BJ (cell line): ENCODE results near the gene CPB2. TPM values are rescaled to one million over a fixed set of nuclear protein-coding genes. Genes with fewer than 3 reads are reported as not detected.

Experiments
- CTCF ChIA-PET: fragments of 350-600 bp; formaldehyde crosslinking; extraction: SDS; loops from one replicate; lab custom pipeline; 2021; ENCODE audit warnings: antibody characterized with exemption, inconsistent platforms; lab: Yijun Ruan, JAX
- POLR2A ChIA-PET: fragments of 300-600 bp; sonication (Branson Sonifier 250); formaldehyde crosslinking; extraction: SDS; loops from one replicate; lab custom pipeline; 2021; ENCODE audit warnings: antibody characterized with exemption; lab: Charles Lee
- DNase-seq: peaks from one replicate; pipeline ENCODE4 v3.0.0-alpha.2; 2011; ENCODE audit warnings: low read depth
- H3K27me3 ChIP-seq: 2 replicates; pipeline ENCODE4 v1.6.0; 2011; ENCODE audit warnings: low read length; ENCODE audit not compliant: control insufficient read depth, insufficient read depth
- H3K36me3 ChIP-seq: 2 replicates; pipeline ENCODE4 v1.5.1; 2011; ENCODE audit warnings: low read length; ENCODE audit not compliant: control insufficient read depth, insufficient read depth
- H3K4me3 ChIP-seq: 2 replicates; pipeline ENCODE4 v1.5.1; 2011; ENCODE audit warnings: low read depth, mild to moderate bottlenecking, control low read depth, low read length
- polyA plus RNA-seq: library from polyadenylated mRNA; depleted of rRNA; stranded (reverse); fragments of >200 nt; gene quantifications from 2 replicates; pipeline ENCODE4 v1.2.3, GENCODE V29; 2011
- TF ChIP-seq, protein P1 (sequence below): IDR thresholded peaks from 2 replicates; pipeline ENCODE4 v1.5.1; 2011; ENCODE audit warnings: low read depth, mild to moderate bottlenecking, control low read depth, inconsistent platforms, low read length, moderate library complexity; ENCODE audit not compliant: insufficient read depth

Gene CPB2
- polyA plus RNA-seq, 1 experiment, result not detected

GRCh38 chr13:46124967-46125933, 20.4 kb upstream of the CPB2 start:
- CTCF ChIA-PET, result interaction anchor here (0.6 to 2.8 kb wide), 11 partner anchors 8 to 502 kb away, joined by 3 to 22 read pairs (median 3); no protein-coding TSS in a partner anchor
- Histone ChIP-seq H3K36me3 (no peaks in the 10 kb centered on the region), H3K27me3 (peaks cover 2% of the 10 kb centered on the region; the same call in 1 of the 2 replicates), H3K4me3 (no peak overlapping the region)
- POLR2A ChIA-PET, result no interaction called here
- TF ChIP-seq, protein P1, sequence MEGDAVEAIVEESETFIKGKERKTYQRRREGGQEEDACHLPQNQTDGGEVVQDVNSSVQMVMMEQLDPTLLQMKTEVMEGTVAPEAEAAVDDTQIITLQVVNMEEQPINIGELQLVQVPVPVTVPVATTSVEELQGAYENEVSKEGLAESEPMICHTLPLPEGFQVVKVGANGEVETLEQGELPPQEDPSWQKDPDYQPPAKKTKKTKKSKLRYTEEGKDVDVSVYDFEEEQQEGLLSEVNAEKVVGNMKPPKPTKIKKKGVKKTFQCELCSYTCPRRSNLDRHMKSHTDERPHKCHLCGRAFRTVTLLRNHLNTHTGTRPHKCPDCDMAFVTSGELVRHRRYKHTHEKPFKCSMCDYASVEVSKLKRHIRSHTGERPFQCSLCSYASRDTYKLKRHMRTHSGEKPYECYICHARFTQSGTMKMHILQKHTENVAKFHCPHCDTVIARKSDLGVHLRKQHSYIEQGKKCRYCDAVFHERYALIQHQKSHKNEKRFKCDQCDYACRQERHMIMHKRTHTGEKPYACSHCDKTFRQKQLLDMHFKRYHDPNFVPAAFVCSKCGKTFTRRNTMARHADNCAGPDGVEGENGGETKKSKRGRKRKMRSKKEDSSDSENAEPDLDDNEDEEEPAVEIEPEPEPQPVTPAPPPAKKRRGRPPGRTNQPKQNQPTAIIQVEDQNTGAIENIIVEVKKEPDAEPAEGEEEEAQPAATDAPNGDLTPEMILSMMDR, result no peak
- DNase-seq, result no peak

- no peak for DNase-seq
- TF ChIP-seq, protein P1, result no peak
- ChIA-PET POLR2A (no interaction called here), CTCF (interaction anchor here (1.1 kb wide), 1 partner anchor 35 kb away, joined by 3 read pairs; no protein-coding TSS in a partner anchor)
- no peaks in the 10 kb centered on the region for H3K36me3 ChIP-seq
- H3K27me3 ChIP-seq, result no peaks in the 10 kb centered on the region
- H3K4me3 ChIP-seq, result no peak overlapping the region
Measured at GRCh38 chr13:46124531-46124966, 19.7 kb upstream of the CPB2 start.

DNA sequence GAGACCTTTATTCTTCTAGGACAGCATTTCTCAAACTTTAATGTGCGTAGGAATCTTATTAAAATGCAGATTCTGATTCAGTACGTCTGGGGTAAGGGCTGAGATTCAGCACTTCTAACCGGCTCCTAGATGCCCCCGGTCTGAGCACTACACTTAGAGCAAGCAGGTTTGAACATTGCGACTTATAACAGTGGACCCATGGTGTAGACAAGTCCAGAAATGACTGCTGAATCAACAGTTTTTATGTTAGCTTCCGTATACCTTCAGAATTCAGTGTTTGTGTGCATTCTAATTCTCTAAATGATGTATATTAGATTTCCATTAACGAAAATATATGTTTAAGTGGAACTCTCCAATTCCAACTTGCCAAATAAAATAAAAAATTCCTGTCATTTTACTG, 17.5 kb upstream of the CPB2 start:
- TF ChIP-seq, protein P1, result no peak
- CTCF ChIA-PET, result no interaction called here
- POLR2A ChIA-PET, result no interaction called here
- Histone ChIP-seq H3K27me3 (no peaks in the 10 kb centered on the region), H3K4me3 (no peak overlapping the region), H3K36me3 (no peaks in the 10 kb centered on the region)
- no peak for DNase-seq

GRCh38 chr13:46121597-46122163, 16.8 kb upstream of the CPB2 start:
- Histone ChIP-seq H3K27me3 (no peaks in the 10 kb centered on the region), H3K4me3 (no peak overlapping the region), H3K36me3 (no peaks in the 10 kb centered on the region)
- ChIA-PET CTCF (no interaction called here), POLR2A (no interaction called here)
- TF ChIP-seq, protein P1, result no peak
- no peak for DNase-seq

DNA sequence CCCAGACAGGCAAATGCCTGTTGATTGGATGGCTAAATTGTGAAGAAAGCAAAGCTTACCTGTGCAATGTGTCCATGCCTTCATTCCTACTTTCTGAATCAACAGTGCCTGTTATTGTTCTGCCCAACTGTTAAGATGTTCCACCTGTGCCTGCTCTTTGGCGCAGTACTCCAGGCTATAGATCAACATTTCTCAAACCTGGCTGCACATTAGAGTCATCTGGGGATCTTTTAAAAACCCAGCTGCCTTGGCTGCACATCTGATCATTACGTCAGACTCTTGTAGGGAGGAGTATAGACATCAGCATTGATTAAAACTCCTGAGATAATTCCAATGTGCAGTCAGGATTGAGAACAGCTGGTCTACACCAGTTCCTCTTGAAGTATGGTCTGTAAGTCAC, 16.2 kb upstream of the CPB2 start:
- H3K36me3 ChIP-seq, result no peaks in the 10 kb centered on the region
- POLR2A ChIA-PET, result no interaction called here
- CTCF ChIA-PET, result no interaction called here

More for the DNA sequence above, 16.2 kb upstream of the CPB2 start:
- H3K27me3 ChIP-seq, result no peaks in the 10 kb centered on the region
- DNase-seq, result no peak
- H3K4me3 ChIP-seq, result no peak overlapping the region
- TF ChIP-seq, protein P1, result no peak
